Kidney (tissue), 14 donors: Measurements from ENCODE around the gene GAPDH. TPM values are rescaled to one million over a fixed set of nuclear protein-coding genes. Genes with fewer than 3 reads are reported as not detected.
"Not testable (repeated sequence)": the region's sequence is repeated elsewhere in the genome, so short reads cannot be mapped to it uniquely, and the experiment has no call there.

ENCODE experiments used
- DNase-seq, 5 donors: peaks; one replicate each; pipeline ENCODE4 v3.0.0-alpha.2; 2013 to 2020
- FAIRE-seq: peaks from 2 replicates; lab custom pipeline; 2012; peaks lifted over from hg19 to GRCh38; lab: Jason Lieb, UNC
- H3K27ac ChIP-seq, 2 donors: one replicate each; pipeline ENCODE4 v1.7.0; 2013; ENCODE audit warnings: low read depth in 2 of 2, low read length in 2 of 2, inconsistent platforms in 1 of 2
- H3K27me3 ChIP-seq: one replicate; pipeline ENCODE4 v1.7.1; 2013; ENCODE audit warnings: low read length, inconsistent platforms; ENCODE audit not compliant: control insufficient read depth, insufficient read depth
- H3K36me3 ChIP-seq, 3 donors: one replicate each; pipeline versions ENCODE4 v1.7.0 to v1.7.1; 2013; ENCODE audit warnings: low read length in 3 of 3, control low read depth in 1 of 3, inconsistent platforms in 1 of 3; ENCODE audit not compliant: insufficient read depth in 3 of 3, control insufficient read depth in 2 of 3
- H3K4me1 ChIP-seq, 3 donors: one replicate each; pipeline versions ENCODE4 v1.7.0 to v1.7.1; 2013; ENCODE audit warnings: low read length in 3 of 3, inconsistent platforms in 1 of 3, low read depth in 1 of 3; ENCODE audit not compliant: control insufficient read depth in 2 of 3, insufficient read depth in 2 of 3
- H3K4me3 ChIP-seq, 3 donors: one replicate each; pipeline versions ENCODE4 v1.7.0 to v1.8.1; 2013; ENCODE audit warnings: low read length in 3 of 3, control low read depth in 1 of 3, inconsistent platforms in 1 of 3
- H3K9ac ChIP-seq, 3 donors: one replicate each; pipeline versions ENCODE4 v1.7.0 to v1.7.1; 2013; ENCODE audit warnings: low read length in 3 of 3, control low read depth in 1 of 3, inconsistent platforms in 1 of 3
- H3K9me3 ChIP-seq, 3 donors: one replicate each; pipeline versions ENCODE4 v1.7.0 to v1.7.1; 2013; ENCODE audit warnings: low read length in 3 of 3, control low read depth in 1 of 3, inconsistent platforms in 1 of 3; ENCODE audit not compliant: control insufficient read depth in 2 of 3, insufficient read depth in 1 of 3
- intact Hi-C: fragments of 100-400 bp; cut with DNase I; formaldehyde crosslinking; loops from one replicate; pipeline ENCODE4 v1.11.1; 2022
- polyA plus RNA-seq: library from polyadenylated mRNA; stranded (reverse); fragments of 350-450 nt; fragmentation: Illumina TruSeq; extraction: RNeasy Lipid Tissue Mini Kit (QIAGEN cat#74804); gene quantifications from one replicate; pipeline ENCODE4 v1.2.3, GENCODE V29; 2014; ENCODE audit warnings: low read depth, low replicate concordance; ENCODE audit not compliant: insufficient read depth
- total RNA-seq: library from RNA; stranded (reverse); fragmentation: NEBNext Ultra II Directional; extraction: Animal tissue kit (Norgen Biotek cat#: 25700); gene quantifications from one replicate; pipeline ENCODE4 v1.2.1, GENCODE V29; 2021
- TF ChIP-seq, protein P1 (sequence below): IDR thresholded peaks from 3 replicates; pipeline ENCODE4 v1.5.1; 2012; ENCODE audit warnings: mild to moderate bottlenecking, moderate library complexity, borderline replicate concordance; ENCODE audit not compliant: insufficient read depth; ENCODE audit errors: extremely low read depth
- donor health status: control.
- donor health status: control.
- donor health status: control.
- donor health status: control.
- donor health status: control.
- donor health status: DM: yes; HTN: yes; CAD: no.
- donor health status: Normal renal cell carcinoma (clear cell type).

The GAPDH gene
- total and polyA plus RNA-seq, 2 donors from 2014 or later: 1,501 to 4,871 TPM

DNA sequence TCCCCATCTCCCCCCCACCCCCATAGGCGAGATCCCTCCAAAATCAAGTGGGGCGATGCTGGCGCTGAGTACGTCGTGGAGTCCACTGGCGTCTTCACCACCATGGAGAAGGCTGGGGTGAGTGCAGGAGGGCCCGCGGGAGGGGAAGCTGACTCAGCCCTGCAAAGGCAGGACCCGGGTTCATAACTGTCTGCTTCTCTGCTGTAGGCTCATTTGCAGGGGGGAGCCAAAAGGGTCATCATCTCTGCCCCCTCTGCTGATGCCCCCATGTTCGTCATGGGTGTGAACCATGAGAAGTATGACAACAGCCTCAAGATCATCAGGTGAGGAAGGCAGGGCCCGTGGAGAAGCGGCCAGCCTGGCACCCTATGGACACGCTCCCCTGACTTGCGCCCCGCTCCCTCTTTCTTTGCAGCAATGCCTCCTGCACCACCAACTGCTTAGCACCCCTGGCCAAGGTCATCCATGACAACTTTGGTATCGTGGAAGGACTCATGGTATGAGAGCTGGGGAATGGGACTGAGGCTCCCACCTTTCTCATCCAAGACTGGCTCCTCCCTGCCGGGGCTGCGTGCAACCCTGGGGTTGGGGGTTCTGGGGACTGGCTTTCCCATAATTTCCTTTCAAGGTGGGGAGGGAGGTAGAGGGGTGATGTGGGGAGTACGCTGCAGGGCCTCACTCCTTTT, 2.7 kb downstream of the GAPDH start:
- no peak for DNase-seq
- H3K27ac ChIP-seq: peak overlapping the region in 1 of 2 donors; percentile 99
- H3K9ac ChIP-seq: no peak overlapping the region
- intact Hi-C loops: no loop called here
- TF ChIP-seq, protein P1, sequence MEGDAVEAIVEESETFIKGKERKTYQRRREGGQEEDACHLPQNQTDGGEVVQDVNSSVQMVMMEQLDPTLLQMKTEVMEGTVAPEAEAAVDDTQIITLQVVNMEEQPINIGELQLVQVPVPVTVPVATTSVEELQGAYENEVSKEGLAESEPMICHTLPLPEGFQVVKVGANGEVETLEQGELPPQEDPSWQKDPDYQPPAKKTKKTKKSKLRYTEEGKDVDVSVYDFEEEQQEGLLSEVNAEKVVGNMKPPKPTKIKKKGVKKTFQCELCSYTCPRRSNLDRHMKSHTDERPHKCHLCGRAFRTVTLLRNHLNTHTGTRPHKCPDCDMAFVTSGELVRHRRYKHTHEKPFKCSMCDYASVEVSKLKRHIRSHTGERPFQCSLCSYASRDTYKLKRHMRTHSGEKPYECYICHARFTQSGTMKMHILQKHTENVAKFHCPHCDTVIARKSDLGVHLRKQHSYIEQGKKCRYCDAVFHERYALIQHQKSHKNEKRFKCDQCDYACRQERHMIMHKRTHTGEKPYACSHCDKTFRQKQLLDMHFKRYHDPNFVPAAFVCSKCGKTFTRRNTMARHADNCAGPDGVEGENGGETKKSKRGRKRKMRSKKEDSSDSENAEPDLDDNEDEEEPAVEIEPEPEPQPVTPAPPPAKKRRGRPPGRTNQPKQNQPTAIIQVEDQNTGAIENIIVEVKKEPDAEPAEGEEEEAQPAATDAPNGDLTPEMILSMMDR: no peak
- H3K9me3 ChIP-seq: no peaks in the 10 kb centered on the region
- peaks cover 0 to 29% (median 19%) of the 10 kb centered on the region in 3 donors for H3K36me3 ChIP-seq
- H3K4me3 ChIP-seq: peak overlapping the region in 1 of 3 donors; percentile 92
- H3K4me1 ChIP-seq: peaks cover 0 to 46% (median 21%) of the 10 kb centered on the region in 3 donors
- FAIRE-seq: no peak
- no peaks in the 10 kb centered on the region for H3K27me3 ChIP-seq

DNA sequence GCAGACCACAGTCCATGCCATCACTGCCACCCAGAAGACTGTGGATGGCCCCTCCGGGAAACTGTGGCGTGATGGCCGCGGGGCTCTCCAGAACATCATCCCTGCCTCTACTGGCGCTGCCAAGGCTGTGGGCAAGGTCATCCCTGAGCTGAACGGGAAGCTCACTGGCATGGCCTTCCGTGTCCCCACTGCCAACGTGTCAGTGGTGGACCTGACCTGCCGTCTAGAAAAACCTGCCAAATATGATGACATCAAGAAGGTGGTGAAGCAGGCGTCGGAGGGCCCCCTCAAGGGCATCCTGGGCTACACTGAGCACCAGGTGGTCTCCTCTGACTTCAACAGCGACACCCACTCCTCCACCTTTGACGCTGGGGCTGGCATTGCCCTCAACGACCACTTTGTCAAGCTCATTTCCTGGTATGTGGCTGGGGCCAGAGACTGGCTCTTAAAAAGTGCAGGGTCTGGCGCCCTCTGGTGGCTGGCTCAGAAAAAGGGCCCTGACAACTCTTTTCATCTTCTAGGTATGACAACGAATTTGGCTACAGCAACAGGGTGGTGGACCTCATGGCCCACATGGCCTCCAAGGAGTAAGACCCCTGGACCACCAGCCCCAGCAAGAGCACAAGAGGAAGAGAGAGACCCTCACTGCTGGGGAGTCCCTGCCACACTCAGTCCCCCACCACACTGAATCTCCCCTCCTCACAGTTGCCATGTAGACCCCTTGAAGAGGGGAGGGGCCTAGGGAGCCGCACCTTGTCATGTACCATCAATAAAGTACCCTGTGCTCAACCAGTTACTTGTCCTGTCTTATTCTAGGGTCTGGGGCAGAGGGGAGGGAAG, 3.5 kb downstream of the GAPDH start:
- H3K27me3 ChIP-seq, H3K9ac ChIP-seq, H3K9me3 ChIP-seq, intact Hi-C loops, FAIRE-seq, H3K4me3 ChIP-seq: not testable (repeated sequence)
- TF ChIP-seq, protein P1: peak; percentile 77
- DNase-seq: peak; percentile 80 to 91 (median 87)
- H3K36me3 ChIP-seq: peaks cover 0 to 29% (median 19%) of the 10 kb centered on the region in 3 donors
- H3K4me1 ChIP-seq: peaks cover 0 to 38% (median 18%) of the 10 kb centered on the region in 3 donors
- peak overlapping the region; percentile 51 to 99 for H3K27ac ChIP-seq

DNA sequence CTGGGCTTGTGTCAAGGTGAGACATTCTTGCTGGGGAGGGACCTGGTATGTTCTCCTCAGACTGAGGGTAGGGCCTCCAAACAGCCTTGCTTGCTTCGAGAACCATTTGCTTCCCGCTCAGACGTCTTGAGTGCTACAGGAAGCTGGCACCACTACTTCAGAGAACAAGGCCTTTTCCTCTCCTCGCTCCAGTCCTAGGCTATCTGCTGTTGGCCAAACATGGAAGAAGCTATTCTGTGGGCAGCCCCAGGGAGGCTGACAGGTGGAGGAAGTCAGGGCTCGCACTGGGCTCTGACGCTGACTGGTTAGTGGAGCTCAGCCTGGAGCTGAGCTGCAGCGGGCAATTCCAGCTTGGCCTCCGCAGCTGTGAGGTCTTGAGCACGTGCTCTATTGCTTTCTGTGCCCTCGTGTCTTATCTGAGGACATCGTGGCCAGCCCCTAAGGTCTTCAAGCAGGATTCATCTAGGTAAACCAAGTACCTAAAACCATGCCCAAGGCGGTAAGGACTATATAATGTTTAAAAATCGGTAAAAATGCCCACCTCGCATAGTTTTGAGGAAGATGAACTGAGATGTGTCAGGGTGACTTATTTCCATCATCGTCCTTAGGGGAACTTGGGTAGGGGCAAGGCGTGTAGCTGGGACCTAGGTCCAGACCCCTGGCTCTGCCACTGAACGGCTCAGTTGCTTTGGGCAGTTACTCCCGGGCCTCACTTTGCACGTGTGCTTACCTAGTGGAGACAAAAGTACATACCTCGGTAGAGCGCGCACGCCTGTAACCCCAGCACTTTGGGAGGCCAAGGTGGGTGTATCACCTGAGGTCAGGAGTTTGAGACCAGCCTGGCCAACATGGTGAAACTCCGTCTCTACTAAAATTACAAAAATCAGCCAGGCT, 4.3 kb downstream of the GAPDH start:
- Histone ChIP-seq H3K36me3 (peaks cover 0 to 32% (median 19%) of the 10 kb centered on the region in 3 donors), H3K4me3 (no peak overlapping the region), H3K27me3 (no peaks in the 10 kb centered on the region), H3K9me3 (no peaks in the 10 kb centered on the region), H3K27ac (no peak overlapping the region), H3K9ac (no peak overlapping the region), H3K4me1 (peaks cover 0 to 34% (median 14%) of the 10 kb centered on the region in 3 donors)
- intact Hi-C loops: no loop called here
- FAIRE-seq (no peak), DNase-seq (no peak)
- TF ChIP-seq, protein P1: no peak
